NCI-H526 (cell line): ENCODE measurements around the gene MLST8.

Experiments
- DNase-seq, 2 experiments: peaks; one replicate each; lab custom pipeline; 2025; lab: John Stamatoyannopoulos, UW

Gene MLST8

GRCh38 chr16:2209258-2210008 is 4.2 kb downstream of the MLST8 start:
- no peak for DNase-seq

- no peak for DNase-seq
These were observed 4.7 kb downstream of the MLST8 start for GRCh38 chr16:2210009-2210332.

GRCh38 chr16:2210386-2211365 is 5.4 kb downstream of the MLST8 start, which contains the start of gene BRICD5:
Gene BRICD5 (minus strand): TSS chr16:2210863. CDS start chr16:2210833, 30 bp downstream.
- no peak for DNase-seq

GRCh38 chr16:2211923-2212347 is 6.7 kb downstream of the MLST8 start:
- no peak for DNase-seq

GRCh38 chr16:2212362-2213324 is 7.4 kb downstream of the MLST8 start:
- DNase-seq = no peak

- no peak for DNase-seq
These were observed 8.8 kb downstream of the MLST8 start for GRCh38 chr16:2213817-2214718.

GRCh38 chr16:2214719-2214968 is 9.4 kb downstream of the MLST8 start, which contains the start of gene PGP:
Gene PGP (minus strand): TSS chr16:2214840. CDS start chr16:2214777, 63 bp downstream.
- no peak for DNase-seq

- DNase-seq = no peak
These were observed 11.1 kb downstream of the MLST8 start for GRCh38 chr16:2216330-2216729.

GRCh38 chr16:2223221-2223941 is 18.1 kb downstream of the MLST8 start, which contains the start of gene E4F1:
Gene E4F1 (plus strand): TSS chr16:2223591. CDS start chr16:2223614, 23 bp downstream.
- DNase-seq = peak; percentile 94 to 99

GRCh38 chr16:2223942-2224486 is 18.8 kb downstream of the MLST8 start:
- peak; percentile 34 to 58 for DNase-seq

GRCh38 chr16:2226245-2226793 is 21.1 kb downstream of the MLST8 start:
- DNase-seq = no peak

- no peak for DNase-seq
These were observed 21.7 kb downstream of the MLST8 start for GRCh38 chr16:2226918-2227317.

- no peak for DNase-seq
These were observed 23.0 kb downstream of the MLST8 start for GRCh38 chr16:2228161-2228824.

GRCh38 chr16:2229091-2229490 is 23.8 kb downstream of the MLST8 start:
- DNase-seq = no peak

- DNase-seq = no peak
These were observed 24.5 kb downstream of the MLST8 start for GRCh38 chr16:2229632-2230250.

- no peak for DNase-seq
These were observed 25.1 kb downstream of the MLST8 start for GRCh38 chr16:2230376-2230775.

GRCh38 chr16:2231016-2231931 is 26.0 kb downstream of the MLST8 start:
- DNase-seq = no peak
